HG03060 (cell line): ENCODE measurements around the gene CENPF.

Source experiments
- ATAC-seq: cut with Tn5 transposase; IDR thresholded peaks from one replicate; pipeline ENCODE4 v1.9.1; 2021; ENCODE audit warnings: low read depth, moderate number of reproducible peaks; ENCODE audit not compliant: unreplicated experiment

Gene CENPF

GRCh38 chr1:214694769-214695168, 91.8 kb downstream of the CENPF start:
- no peak for ATAC-seq

DNA sequence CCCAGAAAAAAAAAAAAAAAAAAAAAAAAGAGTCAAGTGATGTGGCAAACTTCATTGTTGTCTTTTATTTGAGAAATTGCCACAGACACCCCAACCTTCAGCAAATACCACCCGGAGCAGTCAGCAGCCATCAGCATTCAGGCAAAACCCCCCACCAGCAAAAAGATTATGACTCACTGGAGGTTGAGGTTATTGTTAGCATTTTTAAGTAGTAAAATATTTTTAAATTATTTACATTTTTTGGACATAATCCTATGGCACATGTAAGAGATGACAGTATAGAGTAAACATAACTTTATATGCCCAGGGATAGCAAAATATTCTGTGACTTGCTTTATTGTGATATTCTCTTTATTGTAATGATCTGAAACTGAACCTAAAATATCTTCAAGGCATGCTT, 95.6 kb downstream of the CENPF start:
- no peak for ATAC-seq

DNA sequence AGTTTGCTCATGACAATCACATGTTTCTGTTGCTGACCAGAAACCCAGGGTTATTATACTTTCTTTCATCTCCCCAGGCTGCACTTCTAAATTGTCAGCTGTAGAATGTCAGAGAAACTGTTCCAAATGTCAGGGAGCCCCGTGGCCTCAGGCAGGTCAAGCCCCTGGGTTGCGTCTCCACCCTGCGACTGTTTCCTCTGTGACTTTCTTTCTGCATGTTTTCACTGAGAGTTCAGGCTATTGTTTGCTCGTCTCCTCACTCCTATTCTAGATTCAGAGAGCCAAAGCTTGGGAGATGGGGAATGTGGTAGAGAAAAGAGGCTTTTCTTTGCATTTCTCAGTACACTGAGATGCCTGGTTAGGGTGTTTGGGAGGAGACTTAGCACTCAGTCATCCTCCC, 97.4 kb downstream of the CENPF start:
- no peak for ATAC-seq

DNA sequence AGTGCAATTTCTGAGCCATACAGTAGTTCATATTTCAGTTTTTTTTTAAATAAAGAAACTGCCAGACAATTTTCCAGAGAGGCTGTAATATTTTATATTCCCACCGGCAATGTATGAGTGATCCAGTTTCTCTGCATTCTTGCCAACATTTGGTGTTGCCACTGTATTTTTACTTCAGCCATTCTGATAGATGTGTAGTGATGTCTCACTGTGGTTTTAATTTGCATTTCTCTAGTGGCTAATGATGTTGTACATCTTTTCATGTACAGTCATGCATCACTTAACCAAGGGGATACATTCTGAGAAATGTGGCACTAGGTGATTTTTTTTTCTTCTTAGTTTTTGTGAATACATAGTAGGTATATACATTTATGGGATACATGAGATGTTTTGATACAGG, 99.6 kb downstream of the CENPF start:
- no peak for ATAC-seq

DNA sequence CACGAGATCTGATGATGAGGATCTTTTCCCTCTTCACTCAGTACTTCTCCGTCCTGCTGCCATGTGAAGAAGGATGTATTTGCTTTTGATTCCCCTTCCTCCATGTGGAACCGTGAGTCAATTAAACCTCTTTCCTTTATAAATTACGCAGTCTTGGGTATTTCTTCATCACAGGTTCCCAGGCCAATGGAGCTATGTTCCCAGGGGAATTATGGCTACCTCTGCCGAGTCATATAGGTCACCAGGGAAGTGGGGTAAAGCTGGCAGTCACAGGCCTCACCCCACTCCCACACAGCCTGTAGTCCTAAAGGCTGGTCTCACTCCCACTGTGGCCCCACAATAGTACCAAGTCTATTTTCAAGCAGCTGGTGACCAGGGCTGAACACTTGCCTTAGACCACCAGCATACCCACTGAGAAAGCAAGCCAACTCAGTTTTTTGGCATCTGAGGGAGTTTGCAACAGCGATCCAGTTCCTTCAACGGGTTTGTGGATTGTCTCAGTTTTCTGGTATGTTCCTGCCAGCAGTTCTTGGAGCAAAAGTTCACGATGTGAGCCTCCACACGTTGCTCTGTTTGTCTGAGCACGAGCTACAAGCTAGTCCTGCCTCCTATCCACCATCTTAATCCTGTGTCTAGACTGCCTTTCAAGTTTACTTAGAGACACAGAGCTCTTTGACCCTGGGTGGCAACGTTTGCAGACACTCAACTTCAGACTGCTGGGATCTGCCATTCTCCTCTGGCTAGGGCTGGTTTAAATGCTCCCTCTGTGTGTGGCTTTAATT, 104.5 kb downstream of the CENPF start:
- ATAC-seq = no peak

DNA sequence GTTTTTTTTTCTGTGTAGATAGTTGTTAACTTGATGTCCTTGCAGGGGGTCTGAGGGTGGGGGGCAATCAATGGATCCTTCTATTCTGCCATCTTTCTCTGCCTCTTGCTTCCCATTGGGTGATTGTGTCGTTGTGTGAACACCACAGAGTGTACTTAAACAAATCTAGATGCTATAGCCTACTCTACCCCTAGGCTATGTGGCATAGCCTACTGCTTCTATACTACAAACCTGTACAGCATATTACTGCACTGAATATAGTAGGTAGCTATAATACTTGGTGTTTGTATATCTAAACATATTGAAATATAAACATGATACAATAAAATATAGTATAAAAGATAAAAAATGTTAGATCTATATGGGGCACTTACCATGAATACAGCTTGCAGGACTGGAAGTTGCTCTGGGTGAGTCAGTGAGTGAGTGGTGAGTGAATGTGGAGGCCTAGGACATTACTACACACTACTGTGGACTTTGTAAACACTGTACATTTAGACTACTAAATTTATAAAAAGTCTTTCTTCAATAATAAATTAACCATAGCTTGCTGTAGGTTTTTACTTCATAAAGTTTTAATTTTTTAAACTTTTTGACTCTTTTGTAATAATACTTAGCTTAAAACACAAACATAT, 105.4 kb downstream of the CENPF start:
- no peak for ATAC-seq

DNA sequence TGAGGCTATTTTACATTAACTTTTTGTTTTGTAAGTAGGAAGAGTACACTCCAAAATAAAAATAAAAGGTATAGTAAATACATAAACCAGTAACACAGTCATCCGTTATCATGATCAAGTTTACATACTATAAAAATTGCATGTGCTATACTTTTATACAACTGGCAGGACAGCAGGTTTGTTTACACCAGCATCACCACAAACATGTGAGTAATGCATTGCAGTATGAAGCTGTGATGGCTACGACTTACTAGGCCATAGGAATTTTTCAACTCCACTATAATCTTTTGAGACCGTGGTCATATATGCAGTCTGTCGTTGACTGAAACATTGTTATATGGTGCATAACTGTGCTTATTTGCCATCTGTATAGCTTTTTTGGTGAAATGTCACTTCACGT, 106.2 kb downstream of the CENPF start:
- no peak for ATAC-seq

GRCh38 chr1:214712737-214713136, 109.7 kb downstream of the CENPF start:
- no peak for ATAC-seq
